Endodermal cell (in vitro differentiated cells): ENCODE results near the gene ZNF280D. TPM values are rescaled to one million over a fixed set of nuclear protein-coding genes. Genes with fewer than 3 reads are reported as not detected.

Experiments used
- DNase-seq: peaks from one replicate; pipeline ENCODE4 v3.0.0-alpha.2; 2017
- H3K27ac ChIP-seq: 2 replicates; pipeline ENCODE4 v1.5.1; 2013; ENCODE audit warnings: mild to moderate bottlenecking, low read depth, low read length, moderate library complexity
- H3K27me3 ChIP-seq: 2 replicates; pipeline ENCODE4 v1.6.1; 2013; ENCODE audit warnings: mild to moderate bottlenecking, low read length, moderate library complexity; ENCODE audit not compliant: insufficient read depth, control insufficient read depth, poor library complexity, severe bottlenecking
- H3K36me3 ChIP-seq: 2 replicates; pipeline ENCODE4 v1.7.0; 2013; ENCODE audit warnings: mild to moderate bottlenecking, low read length, moderate library complexity; ENCODE audit not compliant: control insufficient read depth, insufficient read depth
- H3K4me1 ChIP-seq: one replicate; pipeline ENCODE4 v1.7.0; 2013; ENCODE audit warnings: low read length; ENCODE audit not compliant: control insufficient read depth, insufficient read depth
- H3K4me3 ChIP-seq: 2 replicates; pipeline ENCODE4 v1.5.1; 2013; ENCODE audit warnings: mild to moderate bottlenecking, low read length, moderate library complexity
- H3K9ac ChIP-seq: 2 replicates; pipeline ENCODE4 v1.6.1; 2013; ENCODE audit warnings: mild to moderate bottlenecking, low read length, moderate library complexity; ENCODE audit not compliant: poor library complexity, severe bottlenecking; ENCODE audit errors: extremely low read depth
- H3K9me3 ChIP-seq: 2 replicates; pipeline ENCODE4 v1.6.1; 2013; ENCODE audit warnings: mild to moderate bottlenecking, low read length, moderate library complexity; ENCODE audit not compliant: control insufficient read depth
- H3K27ac Mint-ChIP-seq: 2 replicates; pipeline ENCODE4 v1.8.0; 2020; ENCODE audit warnings: mixed read lengths
- H3K27me3 Mint-ChIP-seq: 2 replicates; pipeline ENCODE4 v1.8.0; 2021; ENCODE audit warnings: mild to moderate bottlenecking, mixed read lengths; ENCODE audit not compliant: insufficient read depth
- H3K36me3 Mint-ChIP-seq: 2 replicates; pipeline ENCODE4 v1.8.0; 2020; ENCODE audit warnings: low read depth, mixed read lengths
- H3K4me1 Mint-ChIP-seq: 2 replicates; pipeline ENCODE4 v1.8.0; 2020; ENCODE audit warnings: mixed read lengths
- H3K4me3 Mint-ChIP-seq: 2 replicates; pipeline ENCODE4 v1.8.0; 2020; ENCODE audit warnings: mild to moderate bottlenecking, moderate library complexity, mixed read lengths
- H3K9me3 Mint-ChIP-seq: 2 replicates; pipeline ENCODE4 v1.8.0; 2020; ENCODE audit warnings: mild to moderate bottlenecking, mixed read lengths
- WGBS, 2 experiments: methylation state at CpG; one replicate each; pipeline versions ENCODE4 v1.1.5 to v1.1.7; 2013; ENCODE audit warnings: missing lambda C conversion rate in 2 of 2, mixed read lengths in 1 of 2; ENCODE audit not compliant: insufficient coverage in 1 of 2, insufficient read length in 1 of 2; 5-methylcytosine and 5-hydroxymethylcytosine counted together
- total RNA-seq, 2 donors: library from RNA; stranded (reverse); fragmentation: NEBNext Ultra II Directional in 1 of 2; extraction: Animal tissue kit (Norgen Biotek cat#: 25700) in 1 of 2; gene quantifications; 2 replicates in 1 of 2; 3 replicates in 1 of 2; pipeline ENCODE4 v1.2.1, GENCODE V29; 2021
- TF ChIP-seq, protein P1 (sequence below): fragments of 200-600 bp; sonication (generic); conservative IDR thresholded peaks from 2 replicates; pipeline ENCODE4 v1.5.0; 2021; ENCODE audit warnings: antibody characterized with exemption, mild to moderate bottlenecking

Gene ZNF280D
- total RNA-seq, 2 donors from 2014 or later: 22.0 to 35.1 TPM

DNA sequence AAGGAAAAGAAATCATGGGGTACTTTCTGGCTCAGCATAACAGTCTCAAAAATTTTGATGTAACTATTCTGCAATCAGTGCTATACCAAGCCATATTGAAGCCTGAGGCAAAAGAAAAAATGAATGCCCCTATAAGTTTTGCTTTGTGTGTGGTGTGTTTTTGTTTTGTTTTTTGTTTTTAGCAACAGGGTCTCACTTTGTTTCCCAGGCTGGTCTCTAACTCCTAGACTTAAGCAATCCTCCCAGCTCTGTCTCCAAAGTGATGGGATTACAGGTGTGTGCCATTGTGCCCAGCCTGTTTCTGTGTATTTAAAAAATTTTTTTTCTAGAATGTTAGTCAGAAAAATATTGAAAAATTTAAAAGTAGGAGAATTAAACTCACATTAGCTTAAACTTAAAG, 93.2 kb downstream of the ZNF280D start:
- Histone ChIP-seq H3K36me3 (no peaks in the 10 kb centered on the region), H3K27ac (no peak overlapping the region), H3K4me1 (no peaks in the 10 kb centered on the region), H3K27me3 (no peaks in the 10 kb centered on the region), H3K4me3 (no peak overlapping the region), H3K9ac (no peak overlapping the region), H3K9me3 (no peaks in the 10 kb centered on the region)
- Mint-ChIP-seq H3K27me3 (no peaks in the 10 kb centered on the region), H3K4me3 (no peak overlapping the region), H3K36me3 (no peaks in the 10 kb centered on the region), H3K4me1 (no peaks in the 10 kb centered on the region), H3K27ac (no peak overlapping the region), H3K9me3 (no peaks in the 10 kb centered on the region)
- TF ChIP-seq, protein P1, sequence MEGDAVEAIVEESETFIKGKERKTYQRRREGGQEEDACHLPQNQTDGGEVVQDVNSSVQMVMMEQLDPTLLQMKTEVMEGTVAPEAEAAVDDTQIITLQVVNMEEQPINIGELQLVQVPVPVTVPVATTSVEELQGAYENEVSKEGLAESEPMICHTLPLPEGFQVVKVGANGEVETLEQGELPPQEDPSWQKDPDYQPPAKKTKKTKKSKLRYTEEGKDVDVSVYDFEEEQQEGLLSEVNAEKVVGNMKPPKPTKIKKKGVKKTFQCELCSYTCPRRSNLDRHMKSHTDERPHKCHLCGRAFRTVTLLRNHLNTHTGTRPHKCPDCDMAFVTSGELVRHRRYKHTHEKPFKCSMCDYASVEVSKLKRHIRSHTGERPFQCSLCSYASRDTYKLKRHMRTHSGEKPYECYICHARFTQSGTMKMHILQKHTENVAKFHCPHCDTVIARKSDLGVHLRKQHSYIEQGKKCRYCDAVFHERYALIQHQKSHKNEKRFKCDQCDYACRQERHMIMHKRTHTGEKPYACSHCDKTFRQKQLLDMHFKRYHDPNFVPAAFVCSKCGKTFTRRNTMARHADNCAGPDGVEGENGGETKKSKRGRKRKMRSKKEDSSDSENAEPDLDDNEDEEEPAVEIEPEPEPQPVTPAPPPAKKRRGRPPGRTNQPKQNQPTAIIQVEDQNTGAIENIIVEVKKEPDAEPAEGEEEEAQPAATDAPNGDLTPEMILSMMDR: no peak
- no peak for DNase-seq

DNA sequence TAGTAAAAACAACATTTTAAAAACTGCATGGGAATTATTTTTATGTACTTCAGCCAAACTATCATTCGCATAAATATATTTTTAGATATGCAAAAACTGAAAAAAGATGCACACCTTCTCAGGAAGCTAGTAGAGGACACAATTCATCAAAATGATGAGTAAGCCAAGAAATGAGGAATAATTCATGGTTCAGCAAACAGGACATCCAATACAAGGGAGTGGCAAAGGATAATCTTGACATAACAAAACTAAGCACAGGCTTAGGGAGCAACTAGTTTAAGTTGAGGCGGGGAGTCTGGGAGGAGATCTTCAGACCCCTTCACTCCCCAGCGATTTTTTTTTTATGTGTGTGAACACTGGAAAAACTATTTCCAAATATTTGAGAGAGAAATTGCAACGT, 93.7 kb downstream of the ZNF280D start:
- Histone ChIP-seq H3K27ac (no peak overlapping the region), H3K36me3 (no peaks in the 10 kb centered on the region), H3K4me1 (no peaks in the 10 kb centered on the region), H3K27me3 (no peaks in the 10 kb centered on the region), H3K9ac (no peak overlapping the region), H3K9me3 (no peaks in the 10 kb centered on the region), H3K4me3 (no peak overlapping the region)
- no peak for DNase-seq
- Mint-ChIP-seq H3K27me3 (no peaks in the 10 kb centered on the region), H3K4me1 (no peaks in the 10 kb centered on the region), H3K4me3 (no peak overlapping the region), H3K27ac (no peak overlapping the region), H3K36me3 (no peaks in the 10 kb centered on the region), H3K9me3 (no peaks in the 10 kb centered on the region)
- TF ChIP-seq, protein P1: no peak
- WGBS, 2 experiments: 95% methylated on average over 3 of the region's 4 CpGs; no CpG with 5 or more reads in 1 of the 2 experiments

- Mint-ChIP-seq H3K36me3 (no peaks in the 10 kb centered on the region), H3K27ac (no peak overlapping the region), H3K4me1 (no peaks in the 10 kb centered on the region), H3K27me3 (no peaks in the 10 kb centered on the region), H3K4me3 (no peak overlapping the region), H3K9me3 (no peaks in the 10 kb centered on the region)
- no peaks in the 10 kb centered on the region for H3K36me3 ChIP-seq
- no peak for DNase-seq
- no peak overlapping the region for H3K27ac ChIP-seq
- H3K9me3 ChIP-seq: no peaks in the 10 kb centered on the region
- no peak overlapping the region for H3K9ac ChIP-seq
- no peaks in the 10 kb centered on the region for H3K27me3 ChIP-seq
- no peaks in the 10 kb centered on the region for H3K4me1 ChIP-seq
- 79 to 90% methylated on average over 2 to 3 of the region's 3 CpGs for WGBS, 2 experiments
- TF ChIP-seq, protein P1: no peak
- no peak overlapping the region for H3K4me3 ChIP-seq
These were observed 101.5 kb downstream of the ZNF280D start for GRCh38 chr15:56631765-56632164.
